HepG2 (cell line): Measurements from ENCODE around the gene ABCA4.

Experiments
- NFATC3 ChIP-seq: sonication (generic); formaldehyde crosslinking; IDR thresholded peaks from 2 replicates; pipeline ENCODE4 v1.5.1; 2020; ENCODE audit warnings: mild to moderate bottlenecking, missing genetic modification reagents
- REST ChIP-seq, 2 experiments: IDR thresholded peaks; 2 replicates each; pipeline ENCODE4 v1.6.1; 2011 to 2012; ENCODE audit warnings: low read length in 2 of 2, borderline replicate concordance in 1 of 2, low read depth in 1 of 2, mild to moderate bottlenecking in 1 of 2, moderate library complexity in 1 of 2

GRCh38 chr1:94096797-94097549, 24.0 kb downstream of the ABCA4 start:
- no peak for TF ChIP-seq REST (IDR thresholded peaks at IDR 0.05; ENCODE audit: borderline replicate concordance in 1 of 2, low read depth in 1 of 2, low read length in 2 of 2)
- no peak for TF ChIP-seq NFATC3 (CRISPR knock-in tag)
